Adrenal gland (tissue), 12 donors: ENCODE measurements around the gene BAG5. TPM values are rescaled to one million over a fixed set of nuclear protein-coding genes. Genes with fewer than 3 reads are reported as not detected.

ENCODE experiments used
- DNase-seq, 7 donors: peaks; one replicate each; pipeline ENCODE4 v3.0.0-alpha.2; 2019 to 2020
- H3K27ac ChIP-seq, 5 donors: fragments of 200-600 bp; sonication (generic) in 4 of 5; 1 replicate in 3 of 5; 2 replicates in 2 of 5; pipeline versions ENCODE4 v1.5.1 to v1.8.0; 2016 to 2020; ENCODE audit warnings: mild to moderate bottlenecking in 1 of 5
- H3K27me3 ChIP-seq: fragments of 200-600 bp; 2 replicates; pipeline ENCODE4 v1.8.0; 2021
- H3K36me3 ChIP-seq, 2 donors: fragments of 200-600 bp; replicated peaks in 1 of 2; 1 replicate in 1 of 2; 2 replicates in 1 of 2; pipeline versions ENCODE4 v1.5.1 to v1.8.0; 2018 to 2022
- H3K4me1 ChIP-seq, 2 donors: fragments of 200-600 bp; replicated peaks in 1 of 2; 1 replicate in 1 of 2; 2 replicates in 1 of 2; pipeline versions ENCODE4 v1.5.1 to v1.8.0; 2018 to 2021
- H3K4me3 ChIP-seq, 4 donors: fragments of 200-600 bp; sonication (generic) in 3 of 4; one replicate each; pipeline ENCODE4 v1.5.1; 2016 to 2018
- H3K9me3 ChIP-seq, 3 donors: fragments of 200-600 bp; sonication (generic) in 1 of 3; replicated peaks in 1 of 3; 1 replicate in 2 of 3; 2 replicates in 1 of 3; pipeline versions ENCODE4 v1.5.1 to v1.8.0; 2016 to 2021
- CTCF ChIP-seq, 6 experiments: fragments of 450-650 bp in 4 of 6; fragments of 200-600 bp in 2 of 6; sonication (generic) in 1 of 6; IDR thresholded peaks; 1 replicate in 5 of 6; 2 replicates in 1 of 6; pipeline versions ENCODE4 v1.5.1 to v1.8.0; 2016 to 2021; ENCODE audit warnings: antibody characterized with exemption in 6 of 6, mild to moderate bottlenecking in 2 of 6, moderate library complexity in 1 of 6
- POLR2A ChIP-seq, 2 donors: fragments of 450-650 bp; IDR thresholded peaks; one replicate each; pipeline ENCODE4 v1.6.1; 2017; ENCODE audit warnings: antibody characterized with exemption in 2 of 2, mild to moderate bottlenecking in 2 of 2, moderate library complexity in 1 of 2
- WGBS, 4 donors: extraction: QIAGEN DNeasy Blood & Tissue Kit in 2 of 4; methylation state at CpG; one replicate each; pipeline versions ENCODE4 v1.1.5 to v1.1.7; 2013 to 2017; 5-methylcytosine and 5-hydroxymethylcytosine counted together
- intact Hi-C, 2 donors: fragments of 100-400 bp; cut with DNase I; formaldehyde crosslinking; loops; one replicate each; pipeline versions ENCODE4 v1.14.1 to v1.15.0; 2022 to 2023
- polyA plus RNA-seq, 3 donors: library from polyadenylated mRNA; stranded (reverse); fragments of 200-250 nt in 2 of 3; fragments of 350-450 nt in 1 of 3; fragmentation: Illumina TruSeq in 1 of 3; extraction: RNeasy Lipid Tissue Mini Kit (QIAGEN cat#74804) in 1 of 3; gene quantifications; one replicate each; pipeline ENCODE4 v1.2.3, GENCODE V29; 2013 to 2014
- total RNA-seq, 9 donors: library from RNA; depleted of rRNA in 4 of 9; stranded (reverse); fragments of >200 nt in 4 of 9; fragments of 120-200 nt in 1 of 9; fragmentation: NEBNext Ultra II Directional in 1 of 9; extraction: Animal tissue kit (Norgen Biotek cat#: 25700) in 1 of 9; gene quantifications; one replicate each; pipeline versions ENCODE4 v1.1.0 to v1.2.4, GENCODE V29; 2013 to 2023
- donor health status: healthy with polysubstance abuse.
- donor health status: Bipolar disorder and iron deficiency.
- donor health status: DM: yes; HTN: yes; CAD: no.
- donor health status: DM: no; HTN: no; CAD: no.
- donor health status: DM: no; HTN: no; CAD: no.
- donor health status: DM: yes; HTN: yes; CAD: no.

The BAG5 gene
- total and polyA plus RNA-seq, 12 donors, result 5.2 to 33.5 (median 24.7) TPM

- no peaks in the 10 kb centered on the region for H3K36me3 ChIP-seq
- no peaks in the 10 kb centered on the region for H3K9me3 ChIP-seq
- intact Hi-C loops, result no loop called here
- H3K27me3 ChIP-seq, result no peaks in the 10 kb centered on the region
- peaks cover 30 to 57% of the 10 kb centered on the region in 2 donors for H3K4me1 ChIP-seq
- H3K4me3 ChIP-seq, result peak overlapping the region in 2 of 4 donors; percentile 56 to 61
- 0 to 1% (median 0%) methylated on average over 2 to 74 of the region's 74 CpGs; no CpG with 5 or more reads in 1 of the 4 donors for WGBS, 4 donors
- H3K27ac ChIP-seq, result peak overlapping the region in 4 of 5 donors; percentile 81 to 89 (median 82)
- TF ChIP-seq POLR2A (IDR thresholded peaks at IDR 0.05), result no peak
- TF ChIP-seq CTCF (IDR thresholded peaks at IDR 0.05), result no peak
- peak in 2 of 7 donors; percentile 47 to 64 for DNase-seq
Measured at GRCh38 chr14:103521951-103522563, 40.4 kb downstream of the BAG5 start.

- H3K4me1 ChIP-seq, result peaks cover 30 to 52% of the 10 kb centered on the region in 2 donors
- WGBS, 4 donors, result 0 to 1% (median 0%) methylated on average over 5 to 77 of the region's 77 CpGs; no CpG with 5 or more reads in 1 of the 4 donors
- intact Hi-C loops, result no loop called here
Measured at GRCh38 chr14:103521438-103521950, 41.0 kb downstream of the BAG5 start.

GRCh38 chr14:103520657-103521437 lies 41.6 kb downstream of the BAG5 start:
- peaks cover 24 to 47% of the 10 kb centered on the region in 2 donors for H3K4me1 ChIP-seq
- WGBS, 4 donors, result 0 to 2% (median 1%) methylated on average over 2 to 63 of the region's 66 CpGs
- no peaks in the 10 kb centered on the region for H3K27me3 ChIP-seq
- intact Hi-C loops, result no loop called here
- H3K36me3 ChIP-seq, result no peaks in the 10 kb centered on the region
- H3K9me3 ChIP-seq, result no peaks in the 10 kb centered on the region
- TF ChIP-seq POLR2A (IDR thresholded peaks at IDR 0.05) (peak; percentile 33 to 73), CTCF (IDR thresholded peaks at IDR 0.05) (peak; percentile 37 to 67 (median 56))
- H3K4me3 ChIP-seq, result peak overlapping the region in 3 of 4 donors; percentile 4 to 61 (median 56)
- peak overlapping the region; percentile 65 to 89 (median 81) for H3K27ac ChIP-seq
- peak; percentile 85 to 94 (median 90) for DNase-seq

More at GRCh38 chr14:103521438-103521950, 41.0 kb downstream of the BAG5 start:
- H3K36me3 ChIP-seq, result no peaks in the 10 kb centered on the region
- H3K27ac ChIP-seq, result peak overlapping the region in 4 of 5 donors; percentile 81 to 89 (median 82)
- H3K9me3 ChIP-seq, result no peaks in the 10 kb centered on the region
- peak overlapping the region in 2 of 4 donors; percentile 56 to 61 for H3K4me3 ChIP-seq
- no peak for TF ChIP-seq POLR2A (IDR thresholded peaks at IDR 0.05)
- TF ChIP-seq CTCF (IDR thresholded peaks at IDR 0.05), result no peak
- DNase-seq, result peak in 1 of 7 donors; percentile 71
- H3K27me3 ChIP-seq, result no peaks in the 10 kb centered on the region

GRCh38 chr14:103520269-103520656 lies 42.2 kb downstream of the BAG5 start:
- Histone ChIP-seq H3K27me3 (no peaks in the 10 kb centered on the region), H3K4me1 (peaks cover 24 to 47% of the 10 kb centered on the region in 2 donors), H3K27ac (peak overlapping the region in 4 of 5 donors; percentile 81 to 89 (median 82)), H3K9me3 (no peaks in the 10 kb centered on the region), H3K4me3 (peak overlapping the region in 1 of 4 donors; percentile 61), H3K36me3 (no peaks in the 10 kb centered on the region)
- intact Hi-C loops, result no loop called here
- DNase-seq, result peak in 1 of 7 donors; percentile 7
- 60 to 90% (median 67%) methylated on average over 1 to 10 of the region's 10 CpGs for WGBS, 4 donors
- TF ChIP-seq CTCF (IDR thresholded peaks at IDR 0.05) (no peak), POLR2A (IDR thresholded peaks at IDR 0.05) (no peak)
